ENCODE data around the gene IL17RC. TPM values are rescaled to one million over a fixed set of nuclear protein-coding genes. Genes with fewer than 3 reads are reported as not detected.

Gene IL17RC
- total RNA-seq, 1 donor from 2014 or later, result 39.6 TPM

GRCh38 chr3:9944271-9944670 lies 27.4 kb downstream of the IL17RC start:
- DNase-seq (ENCODE audit: low read depth), result no peak
- H3K4me3 ChIP-seq (ENCODE audit: low read depth, low read length), result no peak overlapping the region
- no peak for TF ChIP-seq CTCF (IDR thresholded peaks at IDR 0.05; ENCODE audit: insufficient read depth, low read length, poor library complexity, severe bottlenecking)
- H3K27me3 ChIP-seq (ENCODE audit: control insufficient read depth, insufficient read depth, low read length), result no peaks in the 10 kb centered on the region
- H3K36me3 ChIP-seq (ENCODE audit: control insufficient read depth, insufficient read depth, low read length), result peaks cover 2% of the 10 kb centered on the region

- Histone ChIP-seq H3K36me3 (ENCODE audit: control insufficient read depth, insufficient read depth, low read length) (peaks cover 2% of the 10 kb centered on the region), H3K4me3 (ENCODE audit: low read depth, low read length) (no peak overlapping the region), H3K27me3 (ENCODE audit: control insufficient read depth, insufficient read depth, low read length) (no peaks in the 10 kb centered on the region)
- no peak for TF ChIP-seq CTCF (IDR thresholded peaks at IDR 0.05; ENCODE audit: insufficient read depth, low read length, poor library complexity, severe bottlenecking)
- no peak for DNase-seq (ENCODE audit: low read depth)
Observed at GRCh38 chr3:9945358-9945757, 28.5 kb downstream of the IL17RC start.

GRCh38 chr3:9946112-9947024 lies 29.5 kb downstream of the IL17RC start:
- Histone ChIP-seq H3K4me3 (ENCODE audit: low read depth, low read length) (peak overlapping the region; percentile 50), H3K27me3 (ENCODE audit: control insufficient read depth, insufficient read depth, low read length) (no peaks in the 10 kb centered on the region), H3K36me3 (ENCODE audit: control insufficient read depth, insufficient read depth, low read length) (peaks cover 2% of the 10 kb centered on the region)
- peak; percentile 21 for TF ChIP-seq CTCF (IDR thresholded peaks at IDR 0.05; ENCODE audit: insufficient read depth, low read length, poor library complexity, severe bottlenecking)
- DNase-seq (ENCODE audit: low read depth), result peak; percentile 59

- Histone ChIP-seq H3K4me3 (ENCODE audit: low read depth, low read length) (peak overlapping the region; percentile 50), H3K27me3 (ENCODE audit: control insufficient read depth, insufficient read depth, low read length) (no peaks in the 10 kb centered on the region), H3K36me3 (ENCODE audit: control insufficient read depth, insufficient read depth, low read length) (peaks cover 2% of the 10 kb centered on the region)
- no peak for DNase-seq (ENCODE audit: low read depth)
- TF ChIP-seq CTCF (IDR thresholded peaks at IDR 0.05; ENCODE audit: insufficient read depth, low read length, poor library complexity, severe bottlenecking), result peak; percentile 26
Observed at GRCh38 chr3:9947025-9947995, 30.4 kb downstream of the IL17RC start.

GRCh38 chr3:9948586-9948985 lies 31.7 kb downstream of the IL17RC start:
- Histone ChIP-seq H3K27me3 (ENCODE audit: control insufficient read depth, insufficient read depth, low read length) (no peaks in the 10 kb centered on the region), H3K4me3 (ENCODE audit: low read depth, low read length) (no peak overlapping the region), H3K36me3 (ENCODE audit: control insufficient read depth, insufficient read depth, low read length) (no peaks in the 10 kb centered on the region)
- no peak for DNase-seq (ENCODE audit: low read depth)
- TF ChIP-seq CTCF (IDR thresholded peaks at IDR 0.05; ENCODE audit: insufficient read depth, low read length, poor library complexity, severe bottlenecking), result no peak
